ENCODE measurements around the gene CTBP1.

The CTBP1 gene

DNA sequence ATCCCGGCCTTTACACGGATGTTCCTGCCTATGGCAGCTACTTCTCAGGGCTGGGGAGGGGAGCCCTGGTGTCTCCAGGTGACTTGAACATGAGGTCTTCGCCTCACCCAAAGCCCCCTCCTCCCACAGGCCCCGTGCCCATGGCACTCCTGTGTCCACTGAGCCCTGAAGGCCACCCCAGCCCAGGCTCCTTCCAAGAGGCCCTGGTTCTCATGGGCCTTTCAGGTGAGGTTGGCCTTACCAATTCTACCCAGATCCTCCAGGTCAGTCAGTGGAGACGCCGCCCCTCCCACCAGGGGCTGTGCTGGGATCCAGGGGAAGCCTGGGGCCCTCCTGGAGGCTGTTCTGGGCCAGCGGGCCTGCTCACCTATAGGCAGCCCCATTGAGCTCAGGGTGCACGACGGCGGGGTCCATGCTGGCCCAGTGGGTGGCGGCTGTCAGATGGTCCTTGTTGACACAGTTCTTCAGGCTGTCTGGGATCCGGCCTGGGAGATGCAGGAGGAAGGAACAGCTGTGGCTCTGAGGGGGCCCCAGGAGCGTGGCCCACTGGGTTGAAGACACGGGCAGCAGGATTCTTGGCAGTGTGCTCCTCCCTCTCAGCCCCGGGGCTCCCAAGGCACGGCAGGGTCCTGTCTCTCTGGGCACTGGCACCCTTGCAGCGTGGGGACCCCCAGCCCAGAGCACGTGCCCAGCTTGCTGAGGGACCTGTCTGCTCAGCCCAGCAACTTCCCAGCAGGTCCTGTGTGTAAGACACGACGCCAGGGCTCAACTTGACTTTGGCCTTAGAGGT is 36.2 kb downstream of the CTBP1 start:
- peaks cover 36% of the 10 kb centered on the region for H3K4me1 ChIP-seq (ENCODE audit: control insufficient read depth, insufficient read depth, low read length)
- no peak overlapping the region for H3K4me3 ChIP-seq (ENCODE audit: low read length)
- H3K36me3 ChIP-seq (ENCODE audit: control insufficient read depth, insufficient read depth, low read length): peaks cover 28% of the 10 kb centered on the region
- peak overlapping the region; percentile 38 for H3K27ac ChIP-seq (ENCODE audit: low read depth, low read length)
- H3K27me3 ChIP-seq (ENCODE audit: control insufficient read depth, insufficient read depth, low read length): no peaks in the 10 kb centered on the region
- H3K9ac ChIP-seq (ENCODE audit: low read length): no peak overlapping the region

DNA sequence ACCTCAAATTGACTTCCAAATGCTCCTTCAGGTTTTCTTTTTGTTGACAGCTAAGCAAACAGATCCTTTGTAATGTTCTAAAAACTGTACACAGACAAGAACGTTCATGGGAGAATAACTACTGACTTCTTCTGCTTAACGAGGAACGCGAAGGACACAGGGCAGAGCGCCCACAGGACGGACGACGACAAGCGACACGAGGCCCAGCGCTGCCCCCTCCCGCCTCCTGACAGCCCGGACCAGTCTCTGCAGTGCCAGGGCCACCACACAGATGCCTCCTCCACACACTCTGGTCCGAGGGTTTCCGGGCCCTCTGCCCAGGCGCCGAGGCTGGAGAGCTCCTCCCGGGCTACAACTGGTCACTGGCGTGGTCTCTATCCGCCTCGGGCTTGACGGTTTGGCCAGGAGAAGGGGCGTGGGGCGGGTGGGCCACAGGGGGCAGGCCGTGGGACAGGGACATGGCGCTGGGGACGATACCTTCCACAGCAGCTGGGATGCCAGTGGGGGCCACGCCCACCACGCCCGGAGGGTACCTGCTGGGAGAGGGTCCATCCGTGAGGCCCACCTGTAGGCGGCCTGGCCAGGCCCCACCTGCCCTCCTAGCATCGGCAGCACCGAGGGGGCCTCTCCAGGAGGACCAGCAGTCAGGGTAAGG is 36.9 kb downstream of the CTBP1 start:
- Histone ChIP-seq H3K4me1 (ENCODE audit: control insufficient read depth, insufficient read depth, low read length) (peaks cover 36% of the 10 kb centered on the region), H3K36me3 (ENCODE audit: control insufficient read depth, insufficient read depth, low read length) (peaks cover 28% of the 10 kb centered on the region), H3K27me3 (ENCODE audit: control insufficient read depth, insufficient read depth, low read length) (no peaks in the 10 kb centered on the region), H3K9ac (ENCODE audit: low read length) (no peak overlapping the region), H3K27ac (ENCODE audit: low read depth, low read length) (peak overlapping the region; percentile 38), H3K4me3 (ENCODE audit: low read length) (no peak overlapping the region)

GRCh38 chr4:1211371-1211770 is 37.6 kb downstream of the CTBP1 start:
- Histone ChIP-seq H3K27ac (ENCODE audit: low read depth, low read length) (peak overlapping the region; percentile 69), H3K4me1 (ENCODE audit: control insufficient read depth, insufficient read depth, low read length) (peaks cover 36% of the 10 kb centered on the region), H3K36me3 (ENCODE audit: control insufficient read depth, insufficient read depth, low read length) (peaks cover 28% of the 10 kb centered on the region)

DNA sequence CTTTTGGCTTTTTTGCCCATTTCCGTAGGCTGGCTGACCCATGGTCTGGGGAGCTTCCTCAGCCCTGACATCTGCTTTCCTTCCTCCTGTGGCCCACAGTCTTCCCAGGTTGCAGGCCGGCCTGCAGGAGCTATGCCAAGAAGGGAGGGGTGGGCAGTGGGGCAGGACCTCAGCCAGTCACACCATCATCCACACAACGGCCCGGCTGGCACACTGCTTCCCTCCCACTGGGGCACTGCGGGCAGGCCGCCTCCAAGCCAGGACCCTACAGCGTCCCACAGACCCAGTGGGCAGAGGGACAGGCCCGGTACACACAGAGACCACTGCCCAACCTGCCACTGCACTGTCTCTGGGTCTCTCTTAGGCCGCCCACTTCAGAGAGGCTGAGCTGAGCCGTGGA is 38.0 kb downstream of the CTBP1 start:
- H3K9ac ChIP-seq (ENCODE audit: low read length): no peak overlapping the region
- no peak overlapping the region for H3K4me3 ChIP-seq (ENCODE audit: low read length)
- H3K36me3 ChIP-seq (ENCODE audit: control insufficient read depth, insufficient read depth, low read length): peaks cover 25% of the 10 kb centered on the region
- H3K27ac ChIP-seq (ENCODE audit: low read depth, low read length): peak overlapping the region; percentile 69
- H3K27me3 ChIP-seq (ENCODE audit: control insufficient read depth, insufficient read depth, low read length): no peaks in the 10 kb centered on the region
- peaks cover 36% of the 10 kb centered on the region for H3K4me1 ChIP-seq (ENCODE audit: control insufficient read depth, insufficient read depth, low read length)

More at GRCh38 chr4:1211371-1211770, 37.6 kb downstream of the CTBP1 start:
- no peaks in the 10 kb centered on the region for H3K27me3 ChIP-seq (ENCODE audit: control insufficient read depth, insufficient read depth, low read length)
- no peak overlapping the region for H3K4me3 ChIP-seq (ENCODE audit: low read length)
- no peak overlapping the region for H3K9ac ChIP-seq (ENCODE audit: low read length)

- Histone ChIP-seq H3K27ac (ENCODE audit: low read depth, low read length) (peak overlapping the region; percentile 69), H3K4me1 (ENCODE audit: control insufficient read depth, insufficient read depth, low read length) (peaks cover 36% of the 10 kb centered on the region), H3K36me3 (ENCODE audit: control insufficient read depth, insufficient read depth, low read length) (peaks cover 19% of the 10 kb centered on the region)
Observed at GRCh38 chr4:1210241-1210841, 38.6 kb downstream of the CTBP1 start.

DNA sequence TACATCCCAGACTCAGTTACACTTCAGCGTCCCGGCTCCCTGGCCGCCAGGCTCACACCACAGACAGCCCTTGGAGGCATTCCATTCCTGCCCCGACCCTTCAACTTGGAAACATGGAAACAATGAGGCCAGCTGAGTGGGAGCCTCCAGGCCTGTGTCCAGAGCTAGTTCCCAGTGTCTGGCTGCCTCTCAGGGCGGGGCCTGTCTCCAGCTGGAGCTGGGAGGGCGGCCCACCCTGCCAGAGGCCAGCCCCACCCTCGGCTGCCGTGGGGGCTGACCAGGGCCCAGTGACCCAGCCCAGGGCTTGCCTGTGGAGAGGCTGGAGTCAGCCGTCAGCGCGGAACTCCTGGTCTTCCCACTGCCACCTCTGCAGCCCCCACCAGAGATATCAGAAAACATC is 39.1 kb downstream of the CTBP1 start:
- H3K4me1 ChIP-seq (ENCODE audit: control insufficient read depth, insufficient read depth, low read length): peaks cover 36% of the 10 kb centered on the region
- peak overlapping the region; percentile 31 for H3K4me3 ChIP-seq (ENCODE audit: low read length)
- peaks cover 14% of the 10 kb centered on the region for H3K36me3 ChIP-seq (ENCODE audit: control insufficient read depth, insufficient read depth, low read length)
- no peak overlapping the region for H3K9ac ChIP-seq (ENCODE audit: low read length)
- no peaks in the 10 kb centered on the region for H3K27me3 ChIP-seq (ENCODE audit: control insufficient read depth, insufficient read depth, low read length)
- peak overlapping the region; percentile 69 for H3K27ac ChIP-seq (ENCODE audit: low read depth, low read length)

More at GRCh38 chr4:1210241-1210841, 38.6 kb downstream of the CTBP1 start:
- Histone ChIP-seq H3K4me3 (ENCODE audit: low read length) (no peak overlapping the region), H3K27me3 (ENCODE audit: control insufficient read depth, insufficient read depth, low read length) (no peaks in the 10 kb centered on the region), H3K9ac (ENCODE audit: low read length) (no peak overlapping the region)

GRCh38 chr4:1208970-1209704 is 39.8 kb downstream of the CTBP1 start:
- Histone ChIP-seq H3K27me3 (ENCODE audit: control insufficient read depth, insufficient read depth, low read length) (no peaks in the 10 kb centered on the region), H3K27ac (ENCODE audit: low read depth, low read length) (peak overlapping the region; percentile 69), H3K4me3 (ENCODE audit: low read length) (no peak overlapping the region), H3K4me1 (ENCODE audit: control insufficient read depth, insufficient read depth, low read length) (peaks cover 36% of the 10 kb centered on the region), H3K36me3 (ENCODE audit: control insufficient read depth, insufficient read depth, low read length) (peaks cover 12% of the 10 kb centered on the region), H3K9ac (ENCODE audit: low read length) (no peak overlapping the region)

GRCh38 chr4:1208266-1208961 is 40.5 kb downstream of the CTBP1 start:
- H3K27ac ChIP-seq (ENCODE audit: low read depth, low read length): peak overlapping the region; percentile 69
- peaks cover 8% of the 10 kb centered on the region for H3K36me3 ChIP-seq (ENCODE audit: control insufficient read depth, insufficient read depth, low read length)
- peak overlapping the region; percentile 22 for H3K4me3 ChIP-seq (ENCODE audit: low read length)
- no peaks in the 10 kb centered on the region for H3K27me3 ChIP-seq (ENCODE audit: control insufficient read depth, insufficient read depth, low read length)
- H3K9ac ChIP-seq (ENCODE audit: low read length): no peak overlapping the region
- H3K4me1 ChIP-seq (ENCODE audit: control insufficient read depth, insufficient read depth, low read length): peaks cover 36% of the 10 kb centered on the region

DNA sequence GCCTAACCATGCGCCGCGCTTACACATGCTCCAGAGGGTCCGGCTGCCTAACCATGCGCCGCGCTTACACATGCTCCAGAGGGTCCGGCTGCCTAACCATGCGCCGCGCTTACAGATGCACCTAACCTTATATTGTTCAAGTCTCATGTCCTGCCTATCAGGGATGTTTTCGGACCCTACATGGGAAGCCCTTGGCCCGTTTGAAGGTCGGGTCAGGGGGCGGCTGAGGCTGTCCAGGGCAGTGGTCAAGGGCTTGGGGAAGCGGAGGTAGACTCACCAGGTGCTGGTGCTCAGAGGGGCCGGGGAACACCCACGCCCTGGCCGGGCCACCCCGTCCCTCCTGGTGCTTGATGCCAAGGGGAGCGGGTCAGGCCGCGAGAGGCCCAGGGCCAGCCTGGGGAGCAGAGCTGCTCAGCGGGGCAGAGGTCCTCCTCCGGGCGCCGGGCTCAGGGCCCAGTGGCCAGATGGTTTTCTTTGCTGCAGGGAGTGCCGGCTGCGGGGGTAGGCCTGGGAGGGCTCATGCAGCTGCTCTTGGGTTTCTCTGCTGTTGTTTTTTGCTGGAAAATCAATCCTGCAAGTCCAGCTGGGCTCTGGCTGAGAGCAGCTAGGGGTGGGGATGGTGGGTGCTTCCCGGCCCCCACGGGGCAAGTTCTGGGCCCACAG is 41.2 kb downstream of the CTBP1 start:
- H3K9ac ChIP-seq (ENCODE audit: low read length): no peak overlapping the region
- no peaks in the 10 kb centered on the region for H3K27me3 ChIP-seq (ENCODE audit: control insufficient read depth, insufficient read depth, low read length)
- peaks cover 36% of the 10 kb centered on the region for H3K4me1 ChIP-seq (ENCODE audit: control insufficient read depth, insufficient read depth, low read length)
- no peak overlapping the region for H3K4me3 ChIP-seq (ENCODE audit: low read length)
- H3K36me3 ChIP-seq (ENCODE audit: control insufficient read depth, insufficient read depth, low read length): peaks cover 8% of the 10 kb centered on the region
- H3K27ac ChIP-seq (ENCODE audit: low read depth, low read length): peak overlapping the region; percentile 69

GRCh38 chr4:1207157-1207470 is 41.8 kb downstream of the CTBP1 start:
- H3K4me3 ChIP-seq (ENCODE audit: low read length): no peak overlapping the region
- H3K27ac ChIP-seq (ENCODE audit: low read depth, low read length): no peak overlapping the region
- peaks cover 8% of the 10 kb centered on the region for H3K36me3 ChIP-seq (ENCODE audit: control insufficient read depth, insufficient read depth, low read length)
- H3K27me3 ChIP-seq (ENCODE audit: control insufficient read depth, insufficient read depth, low read length): no peaks in the 10 kb centered on the region
- no peak overlapping the region for H3K9ac ChIP-seq (ENCODE audit: low read length)
- H3K4me1 ChIP-seq (ENCODE audit: control insufficient read depth, insufficient read depth, low read length): peaks cover 36% of the 10 kb centered on the region

GRCh38 chr4:1206299-1207156 is 42.4 kb downstream of the CTBP1 start:
- Histone ChIP-seq H3K4me1 (ENCODE audit: control insufficient read depth, insufficient read depth, low read length) (peaks cover 33% of the 10 kb centered on the region), H3K36me3 (ENCODE audit: control insufficient read depth, insufficient read depth, low read length) (peaks cover 8% of the 10 kb centered on the region), H3K9ac (ENCODE audit: low read length) (no peak overlapping the region), H3K27me3 (ENCODE audit: control insufficient read depth, insufficient read depth, low read length) (no peaks in the 10 kb centered on the region), H3K4me3 (ENCODE audit: low read length) (no peak overlapping the region), H3K27ac (ENCODE audit: low read depth, low read length) (no peak overlapping the region)

Data from rectal smooth muscle tissue (tissue), 1 donor.